Measurements from ENCODE around the gene NAT16.
"Not testable (repeated sequence)": the region's sequence is repeated elsewhere in the genome, so short reads cannot be mapped to it uniquely, and the experiment has no call there.

Gene NAT16

GRCh38 chr7:101211501-101211900 lies 31.4 kb upstream of the NAT16 start:
- no peak for DNase-seq (ENCODE audit: low read depth, low spot score)
- ChIA-PET CTCF (interaction anchor here (1.6 to 9.8 kb wide), 3 partner anchors 18 to 71 kb away, joined by 4 to 105 read pairs (median 5); no protein-coding TSS in a partner anchor), POLR2A (no interaction called here)
- TF ChIP-seq CTCF (IDR thresholded peaks at IDR 0.05; ENCODE audit: insufficient read depth, low read length, missing control alignments) = no peak
- H3K4me3 ChIP-seq (ENCODE audit: low read depth, low read length) = no peak overlapping the region

- CTCF ChIA-PET = interaction anchor here (0.6 to 9.8 kb wide), 6 partner anchors 8 to 73 kb away, joined by 3 to 105 read pairs (median 4); partner anchors contain the start of genes MOGAT3 and ZNHIT1
- no peak overlapping the region for H3K4me3 ChIP-seq (ENCODE audit: low read depth, low read length)
These were observed 30.1 kb upstream of the NAT16 start for GRCh38 chr7:101210143-101210542.

GRCh38 chr7:101208794-101209193 lies 28.7 kb upstream of the NAT16 start:
- ChIA-PET POLR2A (interaction anchor here (0.7 kb wide), 2 partner anchors 8 to 24 kb away, joined by 3 read pairs; partner anchors contain the start of gene PLOD3), CTCF (interaction anchor here (1.1 to 2.4 kb wide), 3 partner anchors 17 to 74 kb away, joined by 3 to 20 read pairs (median 6); no protein-coding TSS in a partner anchor)

More at GRCh38 chr7:101210143-101210542, 30.1 kb upstream of the NAT16 start:
- POLR2A ChIA-PET = no interaction called here
- no peak for TF ChIP-seq CTCF (IDR thresholded peaks at IDR 0.05; ENCODE audit: insufficient read depth, low read length, missing control alignments)
- no peak for DNase-seq (ENCODE audit: low read depth, low spot score)

GRCh38 chr7:101207459-101207858 lies 27.4 kb upstream of the NAT16 start:
- ChIA-PET POLR2A (interaction anchor here (2.0 kb wide), 1 partner anchor 10 kb away, joined by 6 read pairs; the partner anchor contains the start of genes PLOD3 and ZNHIT1), CTCF (interaction anchor here (0.9 to 2.4 kb wide), 3 partner anchors 10 to 15 kb away, joined by 3 to 20 read pairs (median 5); partner anchors contain the start of genes PLOD3 and ZNHIT1)
- no peak for TF ChIP-seq CTCF (IDR thresholded peaks at IDR 0.05; ENCODE audit: insufficient read depth, low read length, missing control alignments)
- DNase-seq (ENCODE audit: low read depth, low spot score) = no peak
- H3K4me3 ChIP-seq (ENCODE audit: low read depth, low read length) = no peak overlapping the region

More at GRCh38 chr7:101208794-101209193, 28.7 kb upstream of the NAT16 start:
- DNase-seq (ENCODE audit: low read depth, low spot score) = no peak
- TF ChIP-seq CTCF (IDR thresholded peaks at IDR 0.05; ENCODE audit: insufficient read depth, low read length, missing control alignments) = no peak
- H3K4me3 ChIP-seq (ENCODE audit: low read depth, low read length) = no peak overlapping the region

- ChIA-PET POLR2A (interaction anchor here (2.0 kb wide), 1 partner anchor 11 kb away, joined by 6 read pairs; the partner anchor contains the start of genes PLOD3 and ZNHIT1), CTCF (interaction anchor here (1.4 kb wide), 1 partner anchor 11 kb away, joined by 5 read pairs; the partner anchor contains the start of genes PLOD3 and ZNHIT1)
- no peak for TF ChIP-seq CTCF (IDR thresholded peaks at IDR 0.05; ENCODE audit: insufficient read depth, low read length, missing control alignments)
- DNase-seq (ENCODE audit: low read depth, low spot score) = no peak
- no peak overlapping the region for H3K4me3 ChIP-seq (ENCODE audit: low read depth, low read length)
These were observed 26.6 kb upstream of the NAT16 start for GRCh38 chr7:101206665-101207042.

GRCh38 chr7:101205901-101206664 lies 26.0 kb upstream of the NAT16 start:
- TF ChIP-seq CTCF (IDR thresholded peaks at IDR 0.05; ENCODE audit: insufficient read depth, low read length, missing control alignments) = no peak
- ChIA-PET CTCF (interaction anchor here (0.6 to 6.6 kb wide), 4 partner anchors 11 to 293 kb away, joined by 3 to 83 read pairs (median 13); partner anchors contain the start of genes PLOD3 and ZNHIT1), POLR2A (interaction anchor here (0.7 to 2.0 kb wide), 3 partner anchors 11 to 114 kb away, joined by 3 to 6 read pairs (median 6); partner anchors contain the start of genes PLOD3 and ZNHIT1)
- no peak for DNase-seq (ENCODE audit: low read depth, low spot score)
- no peak overlapping the region for H3K4me3 ChIP-seq (ENCODE audit: low read depth, low read length)

- not testable (repeated sequence) for H3K4me3 ChIP-seq (ENCODE audit: low read depth, low read length); DNase-seq (ENCODE audit: low read depth, low spot score)
- POLR2A ChIA-PET = interaction anchor here (1.5 kb wide), 1 partner anchor 13 kb away, joined by 6 read pairs; the partner anchor contains the start of genes PLOD3 and ZNHIT1
- CTCF ChIA-PET = interaction anchor here (0.8 to 6.6 kb wide), 6 partner anchors 11 to 79 kb away, joined by 3 to 83 read pairs (median 4); partner anchors contain the start of gene ZNHIT1
These were observed 23.9 kb upstream of the NAT16 start for GRCh38 chr7:101203740-101204738.
